WTC11 (cell line): ENCODE data around the gene HEATR5A.

Experiments
- ARID4B ChIP-seq: sonication (generic); formaldehyde crosslinking; IDR thresholded peaks from 2 replicates; pipeline ENCODE4 v1.8.0; 2023; ENCODE audit warnings: missing genetic modification reagents, mild to moderate bottlenecking, borderline replicate concordance
- CBFB ChIP-seq: sonication (generic); formaldehyde crosslinking; IDR thresholded peaks from 2 replicates; pipeline ENCODE4 v1.8.1; 2022; ENCODE audit warnings: mild to moderate bottlenecking, low read depth, missing genetic modification reagents
- ETV6 ChIP-seq: sonication (generic); formaldehyde crosslinking; IDR thresholded peaks from 2 replicates; pipeline ENCODE4 v1.8.1; 2022; ENCODE audit warnings: mild to moderate bottlenecking, missing genetic modification reagents
- FOXJ3 ChIP-seq: sonication (generic); formaldehyde crosslinking; IDR thresholded peaks from 2 replicates; pipeline ENCODE4 v1.9.0; 2021; ENCODE audit warnings: missing genetic modification reagents, mild to moderate bottlenecking, borderline replicate concordance
- GRHL2 ChIP-seq: fragments of 250-450 bp; sonication (Bioruptor Pico); IDR thresholded peaks from 2 replicates; pipeline ENCODE4 v1.8.0; 2022; ENCODE audit warnings: mild to moderate bottlenecking, moderate library complexity; ENCODE audit not compliant: insufficient replicate concordance, severe bottlenecking
- KAT7 ChIP-seq: sonication (generic); formaldehyde crosslinking; IDR thresholded peaks from 2 replicates; pipeline ENCODE4 v1.8.1; 2023; ENCODE audit warnings: missing genetic modification reagents, mild to moderate bottlenecking, borderline replicate concordance
- MLX ChIP-seq: sonication (generic); formaldehyde crosslinking; IDR thresholded peaks from 2 replicates; pipeline ENCODE4 v1.8.1; 2023; ENCODE audit warnings: mild to moderate bottlenecking, missing genetic modification reagents, moderate library complexity
- NFE2L1 ChIP-seq: sonication (generic); formaldehyde crosslinking; IDR thresholded peaks from 2 replicates; pipeline ENCODE4 v1.8.1; 2023; ENCODE audit warnings: missing genetic modification reagents
- SP1 ChIP-seq: sonication (generic); formaldehyde crosslinking; conservative IDR thresholded peaks from 2 replicates; pipeline ENCODE4 v1.8.1; 2022; ENCODE audit warnings: missing genetic modification reagents
- TF ChIP-seq, protein P1 (sequence below): fragments of 200-600 bp; IDR thresholded peaks from 2 replicates; pipeline ENCODE4 v1.8.0; 2022; ENCODE audit warnings: antibody characterized with exemption
- TF ChIP-seq, protein P2 (sequence below): sonication (generic); formaldehyde crosslinking; conservative IDR thresholded peaks from 2 replicates; pipeline ENCODE4 v1.8.1; 2022; ENCODE audit warnings: mild to moderate bottlenecking, missing genetic modification reagents

GRCh38 chr14:31410048-31410650, 10.2 kb downstream of the HEATR5A start:
- TF ChIP-seq MLX (CRISPR knock-in tag) (no peak), ARID4B (no peak), CBFB (CRISPR knock-in tag) (no peak), GRHL2 (CRISPR knock-in tag) (no peak), SP1 (CRISPR knock-in tag) (no peak), NFE2L1 (no peak), KAT7 (CRISPR knock-in tag) (no peak), ETV6 (CRISPR knock-in tag) (no peak), FOXJ3 (CRISPR knock-in tag) (no peak)
- TF ChIP-seq, protein P1, sequence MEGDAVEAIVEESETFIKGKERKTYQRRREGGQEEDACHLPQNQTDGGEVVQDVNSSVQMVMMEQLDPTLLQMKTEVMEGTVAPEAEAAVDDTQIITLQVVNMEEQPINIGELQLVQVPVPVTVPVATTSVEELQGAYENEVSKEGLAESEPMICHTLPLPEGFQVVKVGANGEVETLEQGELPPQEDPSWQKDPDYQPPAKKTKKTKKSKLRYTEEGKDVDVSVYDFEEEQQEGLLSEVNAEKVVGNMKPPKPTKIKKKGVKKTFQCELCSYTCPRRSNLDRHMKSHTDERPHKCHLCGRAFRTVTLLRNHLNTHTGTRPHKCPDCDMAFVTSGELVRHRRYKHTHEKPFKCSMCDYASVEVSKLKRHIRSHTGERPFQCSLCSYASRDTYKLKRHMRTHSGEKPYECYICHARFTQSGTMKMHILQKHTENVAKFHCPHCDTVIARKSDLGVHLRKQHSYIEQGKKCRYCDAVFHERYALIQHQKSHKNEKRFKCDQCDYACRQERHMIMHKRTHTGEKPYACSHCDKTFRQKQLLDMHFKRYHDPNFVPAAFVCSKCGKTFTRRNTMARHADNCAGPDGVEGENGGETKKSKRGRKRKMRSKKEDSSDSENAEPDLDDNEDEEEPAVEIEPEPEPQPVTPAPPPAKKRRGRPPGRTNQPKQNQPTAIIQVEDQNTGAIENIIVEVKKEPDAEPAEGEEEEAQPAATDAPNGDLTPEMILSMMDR = no peak
- TF ChIP-seq, protein P2, sequence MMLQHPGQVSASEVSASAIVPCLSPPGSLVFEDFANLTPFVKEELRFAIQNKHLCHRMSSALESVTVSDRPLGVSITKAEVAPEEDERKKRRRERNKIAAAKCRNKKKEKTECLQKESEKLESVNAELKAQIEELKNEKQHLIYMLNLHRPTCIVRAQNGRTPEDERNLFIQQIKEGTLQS = no peak
